Measurements from ENCODE around the gene PHEX. TPM values are rescaled to one million over a fixed set of nuclear protein-coding genes. Genes with fewer than 3 reads are reported as not detected.

PHEX gene
- 0.07 TPM for polyA plus RNA-seq (2013, experiment 1 of 2)
- 0.10 TPM for polyA plus RNA-seq (2013, experiment 2 of 2)

- no peak within 1 kb of the TSS for H3K27ac ChIP-seq (ENCODE audit: low read depth, low read length, severe bottlenecking)
- H3K4me1 ChIP-seq (ENCODE audit: control insufficient read depth, insufficient read depth, low read length, poor library complexity, severe bottlenecking), result no peaks in the 10 kb centered on the region
- no peaks in the 10 kb centered on the region for H3K36me3 ChIP-seq (ENCODE audit: control insufficient read depth, insufficient read depth, low read length)
- H3K9me3 ChIP-seq (ENCODE audit: control insufficient read depth, low read length), result no peaks in the 10 kb centered on the region
- H3K4me3 ChIP-seq (ENCODE audit: extremely low read depth, insufficient read depth, low read length, poor library complexity, severe bottlenecking), result no peak within 1 kb of the TSS
- no CpG with 5 or more reads among the region's 1 CpG for WGBS, 2 experiments (ENCODE audit: insufficient coverage in 2 of 2)
These were observed at the start of gene PHEX for GRCh38 chrX:22032084-22032483. Gene PHEX, plus strand, starts transcription at chrX:22032325. Its CDS starts 681 bp downstream, at chrX:22033006.

GRCh38 chrX:21985332-21985777 is 46.8 kb upstream of the PHEX start:
- Histone ChIP-seq H3K9me3 (ENCODE audit: control insufficient read depth, low read length) (no peaks in the 10 kb centered on the region), H3K36me3 (ENCODE audit: control insufficient read depth, insufficient read depth, low read length) (peaks cover 51% of the 10 kb centered on the region), H3K4me3 (ENCODE audit: extremely low read depth, insufficient read depth, low read length, poor library complexity, severe bottlenecking) (no peak overlapping the region), H3K27ac (ENCODE audit: low read depth, low read length, severe bottlenecking) (no peak overlapping the region), H3K4me1 (ENCODE audit: control insufficient read depth, insufficient read depth, low read length, poor library complexity, severe bottlenecking) (no peaks in the 10 kb centered on the region)
- no CpG with 5 or more reads among the region's 3 CpGs for WGBS, 2 experiments (ENCODE audit: insufficient coverage in 2 of 2)

GRCh38 chrX:21986596-21986995 is 45.5 kb upstream of the PHEX start:
- Histone ChIP-seq H3K27ac (ENCODE audit: low read depth, low read length, severe bottlenecking) (no peak overlapping the region), H3K4me3 (ENCODE audit: extremely low read depth, insufficient read depth, low read length, poor library complexity, severe bottlenecking) (no peak overlapping the region), H3K9me3 (ENCODE audit: control insufficient read depth, low read length) (no peaks in the 10 kb centered on the region), H3K4me1 (ENCODE audit: control insufficient read depth, insufficient read depth, low read length, poor library complexity, severe bottlenecking) (no peaks in the 10 kb centered on the region), H3K36me3 (ENCODE audit: control insufficient read depth, insufficient read depth, low read length) (peaks cover 58% of the 10 kb centered on the region)
- WGBS, 2 experiments (ENCODE audit: insufficient coverage in 2 of 2), result no CpG with 5 or more reads among the region's 1 CpG

- no peaks in the 10 kb centered on the region for H3K4me1 ChIP-seq (ENCODE audit: control insufficient read depth, insufficient read depth, low read length, poor library complexity, severe bottlenecking)
- no peak overlapping the region for H3K4me3 ChIP-seq (ENCODE audit: extremely low read depth, insufficient read depth, low read length, poor library complexity, severe bottlenecking)
- H3K27ac ChIP-seq (ENCODE audit: low read depth, low read length, severe bottlenecking), result no peak overlapping the region
- no CpG with 5 or more reads among the region's 4 CpGs for WGBS, 2 experiments (ENCODE audit: insufficient coverage in 2 of 2)
- no peaks in the 10 kb centered on the region for H3K9me3 ChIP-seq (ENCODE audit: control insufficient read depth, low read length)
- peaks cover 73% of the 10 kb centered on the region for H3K36me3 ChIP-seq (ENCODE audit: control insufficient read depth, insufficient read depth, low read length)
These were observed 42.7 kb upstream of the PHEX start for GRCh38 chrX:21989384-21989783.

GRCh38 chrX:21990832-21991231 is 41.3 kb upstream of the PHEX start:
- Histone ChIP-seq H3K36me3 (ENCODE audit: control insufficient read depth, insufficient read depth, low read length) (peaks cover 77% of the 10 kb centered on the region), H3K9me3 (ENCODE audit: control insufficient read depth, low read length) (no peaks in the 10 kb centered on the region), H3K4me3 (ENCODE audit: extremely low read depth, insufficient read depth, low read length, poor library complexity, severe bottlenecking) (no peak overlapping the region), H3K4me1 (ENCODE audit: control insufficient read depth, insufficient read depth, low read length, poor library complexity, severe bottlenecking) (no peaks in the 10 kb centered on the region), H3K27ac (ENCODE audit: low read depth, low read length, severe bottlenecking) (no peak overlapping the region)
- 75 to 93% methylated on average over 2 to 5 of the region's 8 CpGs for WGBS, 2 experiments (ENCODE audit: insufficient coverage in 2 of 2)

GRCh38 chrX:21991504-21991903 is 40.6 kb upstream of the PHEX start:
- H3K27ac ChIP-seq (ENCODE audit: low read depth, low read length, severe bottlenecking), result no peak overlapping the region
- H3K4me3 ChIP-seq (ENCODE audit: extremely low read depth, insufficient read depth, low read length, poor library complexity, severe bottlenecking), result no peak overlapping the region
- no peaks in the 10 kb centered on the region for H3K9me3 ChIP-seq (ENCODE audit: control insufficient read depth, low read length)
- H3K4me1 ChIP-seq (ENCODE audit: control insufficient read depth, insufficient read depth, low read length, poor library complexity, severe bottlenecking), result no peaks in the 10 kb centered on the region
- no CpG with 5 or more reads among the region's 3 CpGs for WGBS, 2 experiments (ENCODE audit: insufficient coverage in 2 of 2)
- H3K36me3 ChIP-seq (ENCODE audit: control insufficient read depth, insufficient read depth, low read length), result peaks cover 71% of the 10 kb centered on the region

- Histone ChIP-seq H3K27ac (ENCODE audit: low read depth, low read length, severe bottlenecking) (no peak overlapping the region), H3K9me3 (ENCODE audit: control insufficient read depth, low read length) (no peaks in the 10 kb centered on the region), H3K4me3 (ENCODE audit: extremely low read depth, insufficient read depth, low read length, poor library complexity, severe bottlenecking) (no peak overlapping the region), H3K36me3 (ENCODE audit: control insufficient read depth, insufficient read depth, low read length) (peaks cover 60% of the 10 kb centered on the region), H3K4me1 (ENCODE audit: control insufficient read depth, insufficient read depth, low read length, poor library complexity, severe bottlenecking) (no peaks in the 10 kb centered on the region)
- 100% methylated on average over 4 to 5 of the region's 8 CpGs for WGBS, 2 experiments (ENCODE audit: insufficient coverage in 2 of 2)
These were observed 38.9 kb upstream of the PHEX start for GRCh38 chrX:21993265-21993664.

GRCh38 chrX:21996872-21997455 is 35.2 kb upstream of the PHEX start:
- H3K27ac ChIP-seq (ENCODE audit: low read depth, low read length, severe bottlenecking), result no peak overlapping the region
- H3K36me3 ChIP-seq (ENCODE audit: control insufficient read depth, insufficient read depth, low read length), result peaks cover 40% of the 10 kb centered on the region
- no peak overlapping the region for H3K4me3 ChIP-seq (ENCODE audit: extremely low read depth, insufficient read depth, low read length, poor library complexity, severe bottlenecking)
- no peaks in the 10 kb centered on the region for H3K4me1 ChIP-seq (ENCODE audit: control insufficient read depth, insufficient read depth, low read length, poor library complexity, severe bottlenecking)
- H3K9me3 ChIP-seq (ENCODE audit: control insufficient read depth, low read length), result no peaks in the 10 kb centered on the region
- WGBS, 2 experiments (ENCODE audit: insufficient coverage in 2 of 2), result 81 to 91% methylated on average over 4 to 9 of the region's 10 CpGs

- H3K36me3 ChIP-seq (ENCODE audit: control insufficient read depth, insufficient read depth, low read length), result peaks cover 31% of the 10 kb centered on the region
- WGBS, 2 experiments (ENCODE audit: insufficient coverage in 2 of 2), result 100% methylated on average over 1 to 3 of the region's 4 CpGs
- H3K4me3 ChIP-seq (ENCODE audit: extremely low read depth, insufficient read depth, low read length, poor library complexity, severe bottlenecking), result no peak overlapping the region
- no peaks in the 10 kb centered on the region for H3K4me1 ChIP-seq (ENCODE audit: control insufficient read depth, insufficient read depth, low read length, poor library complexity, severe bottlenecking)
- no peak overlapping the region for H3K27ac ChIP-seq (ENCODE audit: low read depth, low read length, severe bottlenecking)
- H3K9me3 ChIP-seq (ENCODE audit: control insufficient read depth, low read length), result no peaks in the 10 kb centered on the region
These were observed 34.1 kb upstream of the PHEX start for GRCh38 chrX:21998037-21998436.

- WGBS, 2 experiments (ENCODE audit: insufficient coverage in 2 of 2), result 100% methylated on average over 2 to 3 of the region's 10 CpGs
- Histone ChIP-seq H3K27ac (ENCODE audit: low read depth, low read length, severe bottlenecking) (no peak overlapping the region), H3K4me3 (ENCODE audit: extremely low read depth, insufficient read depth, low read length, poor library complexity, severe bottlenecking) (no peak overlapping the region), H3K9me3 (ENCODE audit: control insufficient read depth, low read length) (no peaks in the 10 kb centered on the region), H3K4me1 (ENCODE audit: control insufficient read depth, insufficient read depth, low read length, poor library complexity, severe bottlenecking) (no peaks in the 10 kb centered on the region), H3K36me3 (ENCODE audit: control insufficient read depth, insufficient read depth, low read length) (peaks cover 4% of the 10 kb centered on the region)
These were observed 27.3 kb upstream of the PHEX start for GRCh38 chrX:22004866-22005265.

- WGBS, 2 experiments (ENCODE audit: insufficient coverage in 2 of 2), result 79 to 92% methylated on average over 3 of the region's 5 CpGs
- no peaks in the 10 kb centered on the region for H3K4me1 ChIP-seq (ENCODE audit: control insufficient read depth, insufficient read depth, low read length, poor library complexity, severe bottlenecking)
- H3K36me3 ChIP-seq (ENCODE audit: control insufficient read depth, insufficient read depth, low read length), result no peaks in the 10 kb centered on the region
- no peak overlapping the region for H3K4me3 ChIP-seq (ENCODE audit: extremely low read depth, insufficient read depth, low read length, poor library complexity, severe bottlenecking)
- no peaks in the 10 kb centered on the region for H3K9me3 ChIP-seq (ENCODE audit: control insufficient read depth, low read length)
- no peak overlapping the region for H3K27ac ChIP-seq (ENCODE audit: low read depth, low read length, severe bottlenecking)
These were observed 20.1 kb upstream of the PHEX start for GRCh38 chrX:22012051-22012450.
